HG03575 (cell line): ENCODE results near the gene CLEC16A.

Experiments
- ATAC-seq: cut with Tn5 transposase; IDR thresholded peaks from one replicate; pipeline ENCODE4 v1.9.1; 2021; ENCODE audit not compliant: unreplicated experiment, insufficient number of reproducible peaks, low FRiP score; ENCODE audit errors: extremely low read depth

The CLEC16A gene

GRCh38 chr16:10944249-10945064, at the start of gene CLEC16A:
Gene CLEC16A (plus strand): TSS chr16:10944564. CDS start chr16:10944718, 154 bp downstream.
- no peak for ATAC-seq

- no peak for ATAC-seq
These were observed 49.1 kb upstream of the CLEC16A start for GRCh38 chr16:10895053-10895946.

- ATAC-seq: no peak
These were observed 48.2 kb upstream of the CLEC16A start for GRCh38 chr16:10896165-10896564.

GRCh38 chr16:10896723-10897122, 47.6 kb upstream of the CLEC16A start:
- ATAC-seq: no peak

GRCh38 chr16:10897134-10897533, 47.2 kb upstream of the CLEC16A start:
- no peak for ATAC-seq

GRCh38 chr16:10902999-10903398, 41.4 kb upstream of the CLEC16A start:
- ATAC-seq: no peak

GRCh38 chr16:10906482-10906881, 37.9 kb upstream of the CLEC16A start:
- no peak for ATAC-seq

- no peak for ATAC-seq
These were observed 37.2 kb upstream of the CLEC16A start for GRCh38 chr16:10906914-10907756.

GRCh38 chr16:10907757-10908045, 36.7 kb upstream of the CLEC16A start:
- ATAC-seq: no peak

GRCh38 chr16:10911267-10911666, 33.1 kb upstream of the CLEC16A start:
- no peak for ATAC-seq

GRCh38 chr16:10916534-10916933, 27.8 kb upstream of the CLEC16A start:
- ATAC-seq: no peak

GRCh38 chr16:10918294-10919002, 25.9 kb upstream of the CLEC16A start:
- no peak for ATAC-seq

GRCh38 chr16:10919003-10919351, 25.4 kb upstream of the CLEC16A start:
- ATAC-seq: no peak

GRCh38 chr16:10920726-10921427, 23.5 kb upstream of the CLEC16A start:
- ATAC-seq: no peak

- ATAC-seq: no peak
These were observed 22.6 kb upstream of the CLEC16A start for GRCh38 chr16:10921536-10922327.

GRCh38 chr16:10922328-10923145, 21.8 kb upstream of the CLEC16A start:
- ATAC-seq: no peak

- ATAC-seq: no peak
These were observed 21.2 kb upstream of the CLEC16A start for GRCh38 chr16:10923146-10923649.
